SU-DHL-6 (cell line): ENCODE results near the gene HTR5A.

Source experiments
- H2AFZ ChIP-seq: fragments of 200-600 bp; sonication (generic); 2 replicates; pipeline ENCODE4 v1.6.1; 2014; ENCODE audit warnings: low read depth, mild to moderate bottlenecking, moderate library complexity, mixed read lengths, antibody characterized with exemption, low read length; ENCODE audit not compliant: severe bottlenecking
- H3F3A ChIP-seq: fragments of 200-600 bp; shearing (Covaris generic); 2 replicates; pipeline ENCODE4 v1.6.0; 2016; ENCODE audit warnings: antibody characterized with exemption, mild to moderate bottlenecking; ENCODE audit not compliant: insufficient read depth
- H3K27ac ChIP-seq: fragments of 200-600 bp; sonication (generic); 2 replicates; pipeline ENCODE4 v1.5.1; 2016; ENCODE audit warnings: low read depth, mild to moderate bottlenecking, low read length, moderate library complexity, mixed read lengths
- H3K27me3 ChIP-seq: fragments of 200-600 bp; sonication (generic), shearing (Covaris generic); 2 replicates; pipeline ENCODE4 v1.6.0; 2014; ENCODE audit warnings: mild to moderate bottlenecking, low read length
- H3K36me3 ChIP-seq: fragments of 200-600 bp; sonication (generic); 2 replicates; pipeline ENCODE4 v1.6.1; 2014; ENCODE audit warnings: mild to moderate bottlenecking, low read length, mixed read lengths
- H3K4me2 ChIP-seq: fragments of 300-600, 200-600 bp; shearing (Covaris generic), sonication (generic); 2 replicates; pipeline ENCODE4 v1.6.0; 2014; ENCODE audit warnings: low read length, low read depth, mild to moderate bottlenecking; ENCODE audit not compliant: poor library complexity, severe bottlenecking
- H3K4me3 ChIP-seq: fragments of 200-600 bp; sonication (generic); 2 replicates; pipeline ENCODE4 v1.5.1; 2014; ENCODE audit warnings: antibody characterized with exemption, low read length, mild to moderate bottlenecking, mixed read lengths; ENCODE audit not compliant: insufficient read depth, poor library complexity, severe bottlenecking
- H3K79me2 ChIP-seq: fragments of 200-600 bp; sonication (generic); 2 replicates; pipeline ENCODE4 v1.6.1; 2014; ENCODE audit warnings: mild to moderate bottlenecking, low read length, moderate library complexity; ENCODE audit not compliant: insufficient read depth
- H3K9ac ChIP-seq: fragments of 200-600 bp; sonication (generic); 2 replicates; pipeline ENCODE4 v1.7.0; 2014; ENCODE audit warnings: mild to moderate bottlenecking, low read length
- H3K9me2 ChIP-seq: fragments of 200-600 bp; sonication (generic); replicated peaks from 2 replicates; pipeline ENCODE4 v1.6.1; 2014; ENCODE audit warnings: low read length; ENCODE audit not compliant: insufficient read depth
- H3K9me3 ChIP-seq: fragments of 200-600 bp; sonication (generic); 2 replicates; pipeline ENCODE4 v1.6.1; 2014; ENCODE audit warnings: low read length, mixed read lengths; ENCODE audit not compliant: insufficient read depth
- H4K20me1 ChIP-seq: fragments of 200-600 bp; sonication (generic); 2 replicates; pipeline ENCODE4 v1.6.1; 2014; ENCODE audit warnings: low read depth, mild to moderate bottlenecking, antibody characterized with exemption, low read length, moderate library complexity, mixed read lengths
- EZH2phosphoT487 ChIP-seq: fragments of 200-600 bp; sonication (generic), shearing (Covaris generic); conservative IDR thresholded peaks from 2 replicates; pipeline ENCODE4 v1.6.1; 2018; ENCODE audit warnings: mild to moderate bottlenecking, antibody characterized with exemption, low read length, moderate library complexity, mixed read lengths
- TF ChIP-seq, protein P1 (sequence below): fragments of 200-600 bp; sonication (generic); IDR thresholded peaks from one replicate; pipeline ENCODE4 v1.5.1; 2017; ENCODE audit warnings: antibody characterized with exemption, mild to moderate bottlenecking, low read length, moderate library complexity; ENCODE audit not compliant: insufficient read depth, poor library complexity, severe bottlenecking

HTR5A gene

DNA sequence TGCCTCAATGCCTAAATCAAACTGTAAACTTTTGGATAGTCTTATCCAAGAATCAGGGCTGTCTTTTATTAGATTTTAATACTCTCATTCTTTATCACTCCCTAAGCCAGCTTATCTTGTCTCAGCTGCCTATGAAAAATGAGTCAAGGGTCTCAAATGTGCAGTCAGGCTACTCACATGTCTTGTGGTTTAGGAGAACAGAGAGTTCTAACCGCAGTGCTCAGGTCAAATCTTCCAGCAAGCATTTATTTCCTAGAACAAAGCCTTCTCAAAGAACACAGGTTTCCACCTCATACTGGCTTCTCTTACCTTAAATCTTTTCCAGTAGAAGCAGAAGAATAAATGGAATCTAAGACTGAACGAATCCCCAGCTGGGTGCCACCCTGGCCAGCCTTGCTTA lies 23.5 kb downstream of the HTR5A start:
- Histone ChIP-seq H3K9ac (no peak overlapping the region), H3K36me3 (no peaks in the 10 kb centered on the region), H4K20me1 (no peaks in the 10 kb centered on the region), H3K4me3 (no peak overlapping the region), H3K79me2 (no peaks in the 10 kb centered on the region), H3F3A (no peaks in the 10 kb centered on the region), H3K27me3 (no peaks in the 10 kb centered on the region), H2AFZ (no peak overlapping the region), H3K9me3 (no peaks in the 10 kb centered on the region), H3K27ac (no peak overlapping the region), H3K9me2 (no peaks in the 10 kb centered on the region), H3K4me2 (no peak overlapping the region)
- TF ChIP-seq EZH2phosphoT487, result no peak
- TF ChIP-seq, protein P1, sequence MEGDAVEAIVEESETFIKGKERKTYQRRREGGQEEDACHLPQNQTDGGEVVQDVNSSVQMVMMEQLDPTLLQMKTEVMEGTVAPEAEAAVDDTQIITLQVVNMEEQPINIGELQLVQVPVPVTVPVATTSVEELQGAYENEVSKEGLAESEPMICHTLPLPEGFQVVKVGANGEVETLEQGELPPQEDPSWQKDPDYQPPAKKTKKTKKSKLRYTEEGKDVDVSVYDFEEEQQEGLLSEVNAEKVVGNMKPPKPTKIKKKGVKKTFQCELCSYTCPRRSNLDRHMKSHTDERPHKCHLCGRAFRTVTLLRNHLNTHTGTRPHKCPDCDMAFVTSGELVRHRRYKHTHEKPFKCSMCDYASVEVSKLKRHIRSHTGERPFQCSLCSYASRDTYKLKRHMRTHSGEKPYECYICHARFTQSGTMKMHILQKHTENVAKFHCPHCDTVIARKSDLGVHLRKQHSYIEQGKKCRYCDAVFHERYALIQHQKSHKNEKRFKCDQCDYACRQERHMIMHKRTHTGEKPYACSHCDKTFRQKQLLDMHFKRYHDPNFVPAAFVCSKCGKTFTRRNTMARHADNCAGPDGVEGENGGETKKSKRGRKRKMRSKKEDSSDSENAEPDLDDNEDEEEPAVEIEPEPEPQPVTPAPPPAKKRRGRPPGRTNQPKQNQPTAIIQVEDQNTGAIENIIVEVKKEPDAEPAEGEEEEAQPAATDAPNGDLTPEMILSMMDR, result no peak

DNA sequence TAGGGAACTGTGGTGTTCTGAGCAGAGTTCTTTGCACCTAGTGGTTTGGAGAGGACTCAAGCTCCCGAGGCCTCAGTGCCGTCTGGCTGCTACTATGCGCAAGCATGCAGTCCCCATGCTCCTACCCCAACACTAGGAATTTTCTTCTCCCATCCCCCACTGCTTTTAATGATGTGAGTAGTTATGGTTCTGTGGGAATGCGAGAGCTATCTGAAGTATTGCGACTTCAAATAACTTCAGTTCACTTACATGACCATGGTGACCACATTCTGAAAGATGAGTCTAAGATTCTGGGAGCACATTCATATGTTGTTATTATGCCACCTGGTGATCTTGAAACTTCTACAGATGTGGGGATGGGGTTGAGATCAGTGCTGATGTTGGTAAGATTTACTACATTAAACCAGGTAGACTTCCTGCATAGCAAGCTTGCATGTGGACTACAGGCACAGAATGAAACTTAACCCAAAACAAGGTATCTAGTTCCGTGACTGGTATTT lies 24.6 kb downstream of the HTR5A start:
- no peaks in the 10 kb centered on the region for H3K9me3 ChIP-seq

DNA sequence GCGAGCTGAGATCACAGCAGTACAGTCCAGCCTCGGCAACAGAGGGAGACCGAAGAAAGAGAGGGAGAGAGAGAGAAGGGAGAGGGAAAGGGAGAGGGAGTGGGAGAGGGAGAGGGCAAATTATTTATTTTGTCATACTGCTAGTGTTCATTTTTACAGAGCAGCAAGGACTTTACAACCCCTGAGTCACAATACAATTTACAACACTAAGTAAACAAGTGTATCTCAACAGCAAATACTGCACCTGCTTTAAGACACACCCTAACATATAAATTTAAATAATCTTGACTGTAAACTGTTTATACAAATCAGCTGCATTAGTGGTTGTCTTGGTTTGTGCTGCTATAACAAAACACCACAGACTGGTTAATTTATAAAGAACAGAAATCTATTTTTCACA lies 27.2 kb downstream of the HTR5A start:
- H3K9me3 ChIP-seq, result no peaks in the 10 kb centered on the region
- no peaks in the 10 kb centered on the region for H3F3A ChIP-seq
- no peaks in the 10 kb centered on the region for H4K20me1 ChIP-seq
- no peak for TF ChIP-seq EZH2phosphoT487
- TF ChIP-seq, protein P1, result no peak
- no peaks in the 10 kb centered on the region for H3K79me2 ChIP-seq
- H3K27me3 ChIP-seq, result no peaks in the 10 kb centered on the region
- H3K9me2 ChIP-seq, result no peaks in the 10 kb centered on the region
- no peak overlapping the region for H3K27ac ChIP-seq
- no peak overlapping the region for H3K9ac ChIP-seq
- no peak overlapping the region for H3K4me3 ChIP-seq
- H3K4me2 ChIP-seq, result no peak overlapping the region
- H2AFZ ChIP-seq, result no peak overlapping the region
- H3K36me3 ChIP-seq, result no peaks in the 10 kb centered on the region

More for the DNA sequence above, 24.6 kb downstream of the HTR5A start:
- H2AFZ ChIP-seq, result no peak overlapping the region
- H3K4me3 ChIP-seq, result no peak overlapping the region
- H3K79me2 ChIP-seq, result no peaks in the 10 kb centered on the region
- H3K36me3 ChIP-seq, result no peaks in the 10 kb centered on the region
- no peaks in the 10 kb centered on the region for H3K9me2 ChIP-seq
- TF ChIP-seq EZH2phosphoT487, result no peak
- TF ChIP-seq, protein P1, result no peak
- no peaks in the 10 kb centered on the region for H3F3A ChIP-seq
- no peak overlapping the region for H3K9ac ChIP-seq
- H4K20me1 ChIP-seq, result no peaks in the 10 kb centered on the region
- H3K4me2 ChIP-seq, result no peak overlapping the region
- H3K27ac ChIP-seq, result no peak overlapping the region
- no peaks in the 10 kb centered on the region for H3K27me3 ChIP-seq
